ENCODE results near the gene ANG. TPM values are rescaled to one million over a fixed set of nuclear protein-coding genes. Genes with fewer than 3 reads are reported as not detected.
A peak's percentile ranks its signal among the peaks of the same experiment; 100 is the strongest.
"Not testable (repeated sequence)": the region's sequence is repeated elsewhere in the genome, so short reads cannot be mapped to it uniquely, and the experiment has no call there.

ANG gene
- total RNA-seq, 2 experiments from 2014 or later = 0.27 to 0.38 TPM

GRCh38 chr14:20687362-20688166 is 1.0 kb upstream of the ANG start:
- no peaks in the 10 kb centered on the region for H3K9me3 Mint-ChIP-seq

GRCh38 chr14:20690848-20691640 is 2.5 kb downstream of the ANG start:
- Mint-ChIP-seq H3K27me3 (ENCODE audit: low read depth) (no peaks in the 10 kb centered on the region), H3K4me3 (no peak overlapping the region), H3K27ac (no peak overlapping the region), H3K36me3 (ENCODE audit: low read depth) (no peaks in the 10 kb centered on the region), H3K9me3 (no peaks in the 10 kb centered on the region), H3K4me1 (ENCODE audit: low read depth) (peaks cover 3% of the 10 kb centered on the region)
- CTCF ChIA-PET = interaction anchor here (0.7 to 6.0 kb wide), 30 partner anchors 9 to 384 kb away, joined by 3 to 96 read pairs (median 4); no protein-coding TSS in a partner anchor
- intact Hi-C loops (cut with micrococcal nuclease) = loop anchor here (1.0 kb wide), 5 partner anchors 8 to 160 kb away; no protein-coding TSS in a partner anchor
- peak; percentile 60 for DNase-seq

More at GRCh38 chr14:20687362-20688166, 1.0 kb upstream of the ANG start:
- no peak for DNase-seq
- CTCF ChIA-PET = interaction anchor here (0.7 to 1.7 kb wide), 3 partner anchors 9 to 75 kb away, joined by 3 to 5 read pairs (median 4); no protein-coding TSS in a partner anchor
- no peak overlapping the region for H3K27ac Mint-ChIP-seq
- no peaks in the 10 kb centered on the region for H3K27me3 Mint-ChIP-seq (ENCODE audit: low read depth)
- no peak overlapping the region for H3K4me3 Mint-ChIP-seq
- no peaks in the 10 kb centered on the region for H3K36me3 Mint-ChIP-seq (ENCODE audit: low read depth)
- H3K4me1 Mint-ChIP-seq (ENCODE audit: low read depth) = peaks cover 3% of the 10 kb centered on the region
- intact Hi-C loops (cut with micrococcal nuclease) = loop anchor here (10.0 kb wide), 1 partner anchor 767 kb away; the partner anchor contains the start of gene CHD8

- no peak overlapping the region for H3K4me3 Mint-ChIP-seq
- CTCF ChIA-PET = interaction anchor here (0.7 to 6.0 kb wide), 13 partner anchors 8 to 386 kb away, joined by 3 to 96 read pairs (median 4); no protein-coding TSS in a partner anchor
- H3K9me3 Mint-ChIP-seq = no peaks in the 10 kb centered on the region
- intact Hi-C loops (cut with micrococcal nuclease) = no loop called here
- no peaks in the 10 kb centered on the region for H3K36me3 Mint-ChIP-seq (ENCODE audit: low read depth)
- H3K27ac Mint-ChIP-seq = no peak overlapping the region
- H3K4me1 Mint-ChIP-seq (ENCODE audit: low read depth) = peaks cover 3% of the 10 kb centered on the region
- H3K27me3 Mint-ChIP-seq (ENCODE audit: low read depth) = no peaks in the 10 kb centered on the region
- DNase-seq = no peak
Measured at GRCh38 chr14:20692116-20692751, 3.7 kb downstream of the ANG start.

GRCh38 chr14:20696764-20697163 is 8.2 kb downstream of the ANG start:
- CTCF ChIA-PET = interaction anchor here (0.5 to 4.0 kb wide), 21 partner anchors 9 to 363 kb away, joined by 3 to 29 read pairs (median 4); partner anchors contain the start of gene RNASE6
- intact Hi-C loops (cut with micrococcal nuclease) = loop anchor here (1.0 to 5.0 kb wide), 5 partner anchors 62 to 275 kb away; partner anchors contain the start of gene RNASE6
- no peak for DNase-seq
- Mint-ChIP-seq H3K27ac (no peak overlapping the region), H3K36me3 (ENCODE audit: low read depth) (no peaks in the 10 kb centered on the region), H3K4me1 (ENCODE audit: low read depth) (no peaks in the 10 kb centered on the region), H3K4me3 (no peak overlapping the region), H3K27me3 (ENCODE audit: low read depth) (no peaks in the 10 kb centered on the region), H3K9me3 (no peaks in the 10 kb centered on the region)

GRCh38 chr14:20697273-20698017 is 8.9 kb downstream of the ANG start:
- Mint-ChIP-seq H3K27me3 (ENCODE audit: low read depth) (no peaks in the 10 kb centered on the region), H3K36me3 (ENCODE audit: low read depth) (no peaks in the 10 kb centered on the region), H3K9me3 (no peaks in the 10 kb centered on the region), H3K27ac (no peak overlapping the region), H3K4me3 (no peak overlapping the region), H3K4me1 (ENCODE audit: low read depth) (no peaks in the 10 kb centered on the region)
- intact Hi-C loops (cut with micrococcal nuclease) = loop anchor here (1.0 to 5.0 kb wide), 5 partner anchors 61 to 274 kb away; partner anchors contain the start of gene RNASE6
- CTCF ChIA-PET = interaction anchor here (0.6 to 4.0 kb wide), 23 partner anchors 9 to 1088 kb away, joined by 3 to 29 read pairs (median 4); partner anchors contain the start of gene RNASE6
- peak; percentile 83 for DNase-seq

- no peaks in the 10 kb centered on the region for H3K4me1 Mint-ChIP-seq (ENCODE audit: low read depth)
- DNase-seq = no peak
- no peak overlapping the region for H3K27ac Mint-ChIP-seq
- no peak overlapping the region for H3K4me3 Mint-ChIP-seq
- H3K27me3 Mint-ChIP-seq (ENCODE audit: low read depth) = no peaks in the 10 kb centered on the region
- no peaks in the 10 kb centered on the region for H3K9me3 Mint-ChIP-seq
- H3K36me3 Mint-ChIP-seq (ENCODE audit: low read depth) = no peaks in the 10 kb centered on the region
- intact Hi-C loops (cut with micrococcal nuclease) = loop anchor here (5.0 kb wide), 1 partner anchor 84 kb away; the partner anchor contains the start of gene RNASE6
- CTCF ChIA-PET = interaction anchor here (0.6 to 4.0 kb wide), 10 partner anchors 13 to 1087 kb away, joined by 3 to 29 read pairs (median 4); no protein-coding TSS in a partner anchor
Measured at GRCh38 chr14:20698018-20698329, 9.4 kb downstream of the ANG start.

- intact Hi-C loops (cut with micrococcal nuclease) = loop anchor here (5.0 kb wide), 1 partner anchor 83 kb away; the partner anchor contains the start of gene RNASE6
- no peaks in the 10 kb centered on the region for H3K27me3 Mint-ChIP-seq (ENCODE audit: low read depth)
- no peak for DNase-seq
- no peak overlapping the region for H3K27ac Mint-ChIP-seq
- H3K4me3 Mint-ChIP-seq = no peak overlapping the region
- CTCF ChIA-PET = interaction anchor here (0.9 to 4.0 kb wide), 6 partner anchors 12 to 272 kb away, joined by 3 to 29 read pairs (median 12); no protein-coding TSS in a partner anchor
- no peaks in the 10 kb centered on the region for H3K4me1 Mint-ChIP-seq (ENCODE audit: low read depth)
- H3K9me3 Mint-ChIP-seq = no peaks in the 10 kb centered on the region
- H3K36me3 Mint-ChIP-seq (ENCODE audit: low read depth) = no peaks in the 10 kb centered on the region
Measured at GRCh38 chr14:20698934-20699333, 10.4 kb downstream of the ANG start.

- Mint-ChIP-seq H3K9me3 (no peaks in the 10 kb centered on the region), H3K27me3 (ENCODE audit: low read depth) (no peaks in the 10 kb centered on the region), H3K4me3 (no peak overlapping the region), H3K4me1 (ENCODE audit: low read depth) (no peaks in the 10 kb centered on the region), H3K36me3 (ENCODE audit: low read depth) (no peaks in the 10 kb centered on the region), H3K27ac (no peak overlapping the region)
- CTCF ChIA-PET = interaction anchor here (0.6 to 2.1 kb wide), 7 partner anchors 9 to 271 kb away, joined by 3 to 14 read pairs (median 11); no protein-coding TSS in a partner anchor
- DNase-seq = no peak
- intact Hi-C loops (cut with micrococcal nuclease) = loop anchor here (5.0 kb wide), 1 partner anchor 82 kb away; the partner anchor contains the start of gene RNASE6
Measured at GRCh38 chr14:20699931-20700330, 11.4 kb downstream of the ANG start.

GRCh38 chr14:20700965-20701364 is 12.4 kb downstream of the ANG start:
- CTCF ChIA-PET = interaction anchor here (1.9 to 2.1 kb wide), 4 partner anchors 10 to 173 kb away, joined by 9 to 14 read pairs (median 13); no protein-coding TSS in a partner anchor

GRCh38 chr14:20706657-20707355 is 18.2 kb downstream of the ANG start:
- Mint-ChIP-seq H3K27me3 (ENCODE audit: low read depth) (no peaks in the 10 kb centered on the region), H3K4me3 (no peak overlapping the region), H3K9me3 (no peaks in the 10 kb centered on the region), H3K4me1 (ENCODE audit: low read depth) (no peaks in the 10 kb centered on the region), H3K36me3 (ENCODE audit: low read depth) (no peaks in the 10 kb centered on the region), H3K27ac (no peak overlapping the region)
- DNase-seq = no peak
- intact Hi-C loops (cut with micrococcal nuclease) = no loop called here
- CTCF ChIA-PET = interaction anchor here (1.3 kb wide), 1 partner anchor 97 kb away, joined by 3 read pairs; no protein-coding TSS in a partner anchor

More at GRCh38 chr14:20700965-20701364, 12.4 kb downstream of the ANG start:
- DNase-seq; H3K27me3 Mint-ChIP-seq (ENCODE audit: low read depth); H3K36me3 Mint-ChIP-seq (ENCODE audit: low read depth); H3K9me3 Mint-ChIP-seq; H3K27ac Mint-ChIP-seq; intact Hi-C loops (cut with micrococcal nuclease); H3K4me3 Mint-ChIP-seq; H3K4me1 Mint-ChIP-seq (ENCODE audit: low read depth): not testable (repeated sequence)
